H9 (cell line): ENCODE measurements around the gene CMSS1. TPM values are rescaled to one million over a fixed set of nuclear protein-coding genes. Genes with fewer than 3 reads are reported as not detected.

ENCODE experiments used
- DNase-seq: peaks from one replicate; pipeline ENCODE4 v3.0.0-alpha.2; 2017
- H2AFZ ChIP-seq: one replicate; pipeline ENCODE4 v1.6.1; 2013; ENCODE audit warnings: mild to moderate bottlenecking, low read length, control low read depth, moderate library complexity
- H2AK5ac ChIP-seq: 2 replicates; pipeline ENCODE4 v1.6.1; 2013; ENCODE audit warnings: low read length, control low read depth, mixed read lengths; ENCODE audit not compliant: insufficient read length
- H2BK120ac ChIP-seq: one replicate; pipeline ENCODE4 v1.6.1; 2013; ENCODE audit warnings: low read depth, mild to moderate bottlenecking, low read length, control low read depth, inconsistent platforms; ENCODE audit not compliant: poor library complexity, severe bottlenecking
- H2BK12ac ChIP-seq: 2 replicates; pipeline ENCODE4 v1.6.1; 2013; ENCODE audit warnings: low read length, control low read depth, mixed read lengths, low read depth; ENCODE audit not compliant: insufficient read length
- H2BK15ac ChIP-seq: 2 replicates; pipeline ENCODE4 v1.6.1; 2013; ENCODE audit warnings: low read depth, low read length, control low read depth
- H2BK20ac ChIP-seq: one replicate; pipeline ENCODE4 v1.6.1; 2013; ENCODE audit warnings: low read depth, mild to moderate bottlenecking, low read length, control low read depth, inconsistent platforms; ENCODE audit not compliant: poor library complexity, severe bottlenecking
- H2BK5ac ChIP-seq: 2 replicates; pipeline ENCODE4 v1.6.1; 2013; ENCODE audit warnings: low read length, control low read depth, mixed read lengths; ENCODE audit not compliant: insufficient read length
- H3K14ac ChIP-seq: 2 replicates; pipeline ENCODE4 v1.6.1; 2013; ENCODE audit warnings: low read length, control low read depth; ENCODE audit not compliant: insufficient read depth
- H3K18ac ChIP-seq: 2 replicates; pipeline ENCODE4 v1.6.1; 2013; ENCODE audit warnings: low read depth, mild to moderate bottlenecking, mixed read lengths, low read length, control low read depth; ENCODE audit not compliant: insufficient read length
- H3K23ac ChIP-seq: 2 replicates; pipeline ENCODE4 v1.6.1; 2013; ENCODE audit warnings: low read length, control low read depth, mixed read lengths, low read depth; ENCODE audit not compliant: insufficient read length
- H3K23me2 ChIP-seq: 2 replicates; pipeline ENCODE4 v1.6.1; 2013; ENCODE audit warnings: low read depth, mild to moderate bottlenecking, mixed read lengths, low read length, control low read depth; ENCODE audit not compliant: insufficient read length, poor library complexity, severe bottlenecking
- H3K27ac ChIP-seq: 2 replicates; pipeline ENCODE4 v1.5.1; 2013; ENCODE audit warnings: low read length, control low read depth, mixed read lengths, low read depth; ENCODE audit not compliant: insufficient read length
- H3K27me3 ChIP-seq: 2 replicates; pipeline ENCODE4 v1.6.1; 2013; ENCODE audit warnings: low read length, control low read depth, inconsistent platforms; ENCODE audit not compliant: insufficient read depth
- H3K4ac ChIP-seq: 2 replicates; pipeline ENCODE4 v1.6.1; 2013; ENCODE audit warnings: low read depth, mild to moderate bottlenecking, control low read depth, inconsistent platforms, low read length, moderate library complexity
- H3K4me1 ChIP-seq: 2 replicates; pipeline ENCODE4 v1.6.1; 2013; ENCODE audit warnings: low read length, control low read depth, inconsistent platforms; ENCODE audit not compliant: insufficient read depth
- H3K4me2 ChIP-seq: 2 replicates; pipeline ENCODE4 v1.6.1; 2013; ENCODE audit warnings: low read length, control low read depth, mixed read lengths; ENCODE audit not compliant: insufficient read length, insufficient read depth
- H3K56ac ChIP-seq: 2 replicates; pipeline ENCODE4 v1.6.1; 2013; ENCODE audit warnings: low read depth, mild to moderate bottlenecking, mixed read lengths, low read length, control low read depth; ENCODE audit not compliant: insufficient read length
- H3K79me1 ChIP-seq: 2 replicates; pipeline ENCODE4 v1.6.1; 2013; ENCODE audit warnings: low read depth, mild to moderate bottlenecking, moderate library complexity, low read length, control low read depth, inconsistent platforms; ENCODE audit not compliant: insufficient read depth, poor library complexity, severe bottlenecking
- H3K79me2 ChIP-seq: 2 replicates; pipeline ENCODE4 v1.6.1; 2013; ENCODE audit warnings: low read length, control low read depth, inconsistent platforms; ENCODE audit not compliant: insufficient read depth
- H3K9ac ChIP-seq: 2 replicates; pipeline ENCODE4 v1.6.1; 2013; ENCODE audit warnings: low read length, control low read depth, mixed read lengths; ENCODE audit not compliant: insufficient read length; ENCODE audit errors: extremely low read depth
- H3K9me3 ChIP-seq: one replicate; pipeline ENCODE4 v1.6.1; 2013; ENCODE audit warnings: low read depth, low read length, inconsistent platforms; ENCODE audit not compliant: control insufficient read depth
- H3T11ph ChIP-seq: one replicate; pipeline ENCODE4 v1.6.1; 2013; ENCODE audit warnings: mild to moderate bottlenecking, low read length, control low read depth, inconsistent platforms
- H4K20me1 ChIP-seq: one replicate; pipeline ENCODE4 v1.6.1; 2013; ENCODE audit not compliant: control insufficient read depth, insufficient read length, insufficient read depth
- H4K5ac ChIP-seq: 2 replicates; pipeline ENCODE4 v1.6.1; 2013; ENCODE audit warnings: low read depth, mild to moderate bottlenecking, mixed read lengths, low read length, control low read depth; ENCODE audit not compliant: insufficient read length
- H4K8ac ChIP-seq: replicated peaks from 2 replicates; pipeline ENCODE4 v1.6.1; 2013; ENCODE audit warnings: low read length, control low read depth, mixed read lengths, low read depth; ENCODE audit not compliant: insufficient read length
- H4K91ac ChIP-seq: 2 replicates; pipeline ENCODE4 v1.6.1; 2013; ENCODE audit warnings: low read depth, mild to moderate bottlenecking, moderate library complexity, mixed read lengths, low read length, control low read depth; ENCODE audit not compliant: insufficient read length
- H3K27ac Mint-ChIP-seq, 3 experiments: 2 replicates in 2 of 3; 3 replicates in 1 of 3; pipeline ENCODE4 v1.8.0; 2020 to 2021; ENCODE audit warnings: mixed read lengths in 3 of 3, mild to moderate bottlenecking in 1 of 3, moderate library complexity in 1 of 3
- H3K27me3 Mint-ChIP-seq: 2 replicates; pipeline ENCODE4 v1.8.0; 2021; ENCODE audit warnings: low read depth, mild to moderate bottlenecking, moderate library complexity, mixed read lengths
- H3K36me3 Mint-ChIP-seq, 3 experiments: 2 replicates in 2 of 3; 3 replicates in 1 of 3; pipeline ENCODE4 v1.8.0; 2020 to 2021; ENCODE audit warnings: low read depth in 3 of 3, mixed read lengths in 3 of 3; ENCODE audit not compliant: insufficient read depth in 1 of 3
- H3K4me1 Mint-ChIP-seq, 2 experiments: 2 replicates each; pipeline ENCODE4 v1.8.0; 2020; ENCODE audit warnings: mixed read lengths in 2 of 2
- H3K4me3 Mint-ChIP-seq, 2 experiments: 2 replicates in 1 of 2; 3 replicates in 1 of 2; pipeline ENCODE4 v1.8.0; 2020 to 2021; ENCODE audit warnings: mild to moderate bottlenecking in 2 of 2, mixed read lengths in 2 of 2, moderate library complexity in 1 of 2
- H3K9me3 Mint-ChIP-seq, 2 experiments: 2 replicates in 1 of 2; 3 replicates in 1 of 2; pipeline ENCODE4 v1.8.0; 2020; ENCODE audit warnings: mild to moderate bottlenecking in 2 of 2, mixed read lengths in 2 of 2, moderate library complexity in 1 of 2
- WGBS: extraction: QIAGEN DNeasy Blood & Tissue Kit; methylation state at CpG from one replicate; pipeline ENCODE4 v1.1.7; 2013; ENCODE audit warnings: missing lambda C conversion rate, low lambda C conversion rate, mixed read lengths; ENCODE audit not compliant: insufficient read length; ENCODE audit errors: extremely low coverage; 5-methylcytosine and 5-hydroxymethylcytosine counted together
- total RNA-seq: library from RNA; stranded (reverse); gene quantifications from 2 replicates; pipeline ENCODE4 v1.2.1, GENCODE V29; 2021
- TF ChIP-seq, protein P1 (sequence below): fragments of 200-600 bp; sonication (generic); conservative IDR thresholded peaks from 3 replicates; pipeline ENCODE4 v1.8.0; 2021; ENCODE audit warnings: antibody characterized with exemption, mild to moderate bottlenecking

Gene CMSS1
- total RNA-seq, 1 experiment from 2014 or later = 61.8 TPM

- H4K91ac ChIP-seq = no peak overlapping the region
- peaks cover 3 to 10% (median 7%) of the 10 kb centered on the region in 3 experiments for H3K36me3 Mint-ChIP-seq
- H3K79me1 ChIP-seq = no peaks in the 10 kb centered on the region
- WGBS = no CpG with 5 or more reads among the region's 4 CpGs
- H3K27me3 Mint-ChIP-seq = no peaks in the 10 kb centered on the region
- H2BK120ac ChIP-seq = no peak overlapping the region
- no peak overlapping the region for H3K4me3 Mint-ChIP-seq
- H3K4me1 ChIP-seq = no peaks in the 10 kb centered on the region
- H3T11ph ChIP-seq = no peak overlapping the region
- no peak overlapping the region for H2BK12ac ChIP-seq
- no peak overlapping the region for H2AK5ac ChIP-seq
- H3K4me2 ChIP-seq = no peak overlapping the region
- H3K4me1 Mint-ChIP-seq = no peaks in the 10 kb centered on the region
- H4K20me1 ChIP-seq = no peaks in the 10 kb centered on the region
- H4K5ac ChIP-seq = no peak overlapping the region
- H2AFZ ChIP-seq = no peak overlapping the region
- TF ChIP-seq, protein P1, sequence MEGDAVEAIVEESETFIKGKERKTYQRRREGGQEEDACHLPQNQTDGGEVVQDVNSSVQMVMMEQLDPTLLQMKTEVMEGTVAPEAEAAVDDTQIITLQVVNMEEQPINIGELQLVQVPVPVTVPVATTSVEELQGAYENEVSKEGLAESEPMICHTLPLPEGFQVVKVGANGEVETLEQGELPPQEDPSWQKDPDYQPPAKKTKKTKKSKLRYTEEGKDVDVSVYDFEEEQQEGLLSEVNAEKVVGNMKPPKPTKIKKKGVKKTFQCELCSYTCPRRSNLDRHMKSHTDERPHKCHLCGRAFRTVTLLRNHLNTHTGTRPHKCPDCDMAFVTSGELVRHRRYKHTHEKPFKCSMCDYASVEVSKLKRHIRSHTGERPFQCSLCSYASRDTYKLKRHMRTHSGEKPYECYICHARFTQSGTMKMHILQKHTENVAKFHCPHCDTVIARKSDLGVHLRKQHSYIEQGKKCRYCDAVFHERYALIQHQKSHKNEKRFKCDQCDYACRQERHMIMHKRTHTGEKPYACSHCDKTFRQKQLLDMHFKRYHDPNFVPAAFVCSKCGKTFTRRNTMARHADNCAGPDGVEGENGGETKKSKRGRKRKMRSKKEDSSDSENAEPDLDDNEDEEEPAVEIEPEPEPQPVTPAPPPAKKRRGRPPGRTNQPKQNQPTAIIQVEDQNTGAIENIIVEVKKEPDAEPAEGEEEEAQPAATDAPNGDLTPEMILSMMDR = no peak
- H3K27ac Mint-ChIP-seq = no peak overlapping the region
- H3K9me3 Mint-ChIP-seq = peaks cover 8 to 17% of the 10 kb centered on the region in 2 experiments; a peak in 4 of 5 replicates
- no peaks in the 10 kb centered on the region for H3K79me2 ChIP-seq
- H3K56ac ChIP-seq = no peak overlapping the region
- no peak overlapping the region for H3K9ac ChIP-seq
- no peaks in the 10 kb centered on the region for H3K27me3 ChIP-seq
- no peak overlapping the region for H2BK20ac ChIP-seq
- no peak overlapping the region for H4K8ac ChIP-seq
- no peak for DNase-seq
- H3K23ac ChIP-seq = no peak overlapping the region
- H2BK15ac ChIP-seq = no peak overlapping the region
- no peak overlapping the region for H3K18ac ChIP-seq
- H3K23me2 ChIP-seq = no peaks in the 10 kb centered on the region
- H3K4ac ChIP-seq = no peak overlapping the region
- peaks cover 5% of the 10 kb centered on the region for H3K9me3 ChIP-seq
- H3K27ac ChIP-seq = no peak overlapping the region
- no peak overlapping the region for H3K14ac ChIP-seq
- H2BK5ac ChIP-seq = no peak overlapping the region
These were observed 18.2 kb upstream of the CMSS1 start for GRCh38 chr3:99799422-99799821.
